ENCODE data around the gene ANKRD13D.

The ANKRD13D gene

GRCh38 chr11:67301951-67302516, 12.9 kb downstream of the ANKRD13D start:
- in situ Hi-C loops (cut with HindIII; ENCODE audit: low sequenced_read_pairs), result no loop called here

GRCh38 chr11:67302571-67303131, 13.5 kb downstream of the ANKRD13D start:
- in situ Hi-C loops (cut with HindIII; ENCODE audit: low sequenced_read_pairs), result no loop called here

- in situ Hi-C loops (cut with HindIII; ENCODE audit: low sequenced_read_pairs), result no loop called here
These were observed 14.2 kb downstream of the ANKRD13D start, which contains the start of gene SSH3 for GRCh38 chr11:67303132-67303834. Gene SSH3 (plus strand): TSS chr11:67303530. CDS start chr11:67303626, 96 bp downstream.

GRCh38 chr11:67303835-67304411, 14.8 kb downstream of the ANKRD13D start:
- in situ Hi-C loops (cut with HindIII; ENCODE audit: low sequenced_read_pairs), result no loop called here

DNA sequence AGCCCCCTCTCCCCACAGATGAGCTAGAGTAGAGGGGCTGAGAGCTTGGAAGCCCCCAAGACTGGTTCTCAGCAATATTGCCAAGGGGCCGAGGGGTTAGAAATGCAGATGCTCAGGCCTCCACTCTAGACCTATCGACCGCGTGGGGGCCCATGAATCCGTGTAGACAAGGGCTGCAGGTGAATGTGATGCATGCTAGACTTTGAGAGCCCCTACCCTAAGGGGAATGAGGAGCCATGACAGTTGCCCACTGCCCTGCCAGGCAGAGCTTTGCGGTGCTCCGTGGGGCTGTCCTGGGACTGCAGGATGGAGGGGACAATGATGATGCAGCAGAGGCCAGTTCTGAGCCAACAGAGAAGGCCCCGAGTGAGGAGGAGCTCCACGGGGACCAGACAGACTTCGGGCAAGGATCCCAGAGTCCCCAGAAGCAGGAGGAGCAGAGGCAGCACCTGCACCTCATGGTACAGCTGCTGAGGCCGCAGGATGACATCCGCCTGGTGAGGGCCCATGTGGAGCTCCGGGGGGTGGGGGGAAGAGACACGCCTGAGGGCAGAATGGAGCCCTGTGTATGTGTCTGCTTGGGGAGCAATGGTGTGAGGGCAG, 15.5 kb downstream of the ANKRD13D start:
- in situ Hi-C loops (cut with HindIII; ENCODE audit: low sequenced_read_pairs), result no loop called here

- in situ Hi-C loops (cut with HindIII; ENCODE audit: low sequenced_read_pairs), result no loop called here
These were observed 17.9 kb downstream of the ANKRD13D start for GRCh38 chr11:67306769-67307544.

DNA sequence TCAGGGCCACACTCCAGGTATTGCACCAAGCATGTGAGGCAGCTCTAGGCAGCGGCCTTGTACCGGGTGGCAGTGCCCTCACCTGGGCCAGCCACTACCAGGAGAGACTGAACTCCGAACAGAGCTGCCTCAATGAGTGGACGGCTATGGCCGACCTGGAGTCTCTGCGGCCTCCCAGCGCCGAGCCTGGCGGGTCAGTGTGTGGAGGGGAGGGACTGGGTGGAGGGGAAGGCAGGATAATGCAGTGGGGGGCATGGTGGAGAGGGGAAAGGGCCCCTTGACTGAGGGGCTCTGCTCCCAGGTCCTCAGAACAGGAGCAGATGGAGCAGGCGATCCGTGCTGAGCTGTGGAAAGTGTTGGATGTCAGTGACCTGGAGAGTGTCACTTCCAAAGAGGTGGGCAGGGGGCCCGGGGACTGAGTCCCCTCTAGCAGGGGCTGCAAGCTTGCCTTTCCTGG, 18.5 kb downstream of the ANKRD13D start:
- in situ Hi-C loops (cut with HindIII; ENCODE audit: low sequenced_read_pairs), result no loop called here

DNA sequence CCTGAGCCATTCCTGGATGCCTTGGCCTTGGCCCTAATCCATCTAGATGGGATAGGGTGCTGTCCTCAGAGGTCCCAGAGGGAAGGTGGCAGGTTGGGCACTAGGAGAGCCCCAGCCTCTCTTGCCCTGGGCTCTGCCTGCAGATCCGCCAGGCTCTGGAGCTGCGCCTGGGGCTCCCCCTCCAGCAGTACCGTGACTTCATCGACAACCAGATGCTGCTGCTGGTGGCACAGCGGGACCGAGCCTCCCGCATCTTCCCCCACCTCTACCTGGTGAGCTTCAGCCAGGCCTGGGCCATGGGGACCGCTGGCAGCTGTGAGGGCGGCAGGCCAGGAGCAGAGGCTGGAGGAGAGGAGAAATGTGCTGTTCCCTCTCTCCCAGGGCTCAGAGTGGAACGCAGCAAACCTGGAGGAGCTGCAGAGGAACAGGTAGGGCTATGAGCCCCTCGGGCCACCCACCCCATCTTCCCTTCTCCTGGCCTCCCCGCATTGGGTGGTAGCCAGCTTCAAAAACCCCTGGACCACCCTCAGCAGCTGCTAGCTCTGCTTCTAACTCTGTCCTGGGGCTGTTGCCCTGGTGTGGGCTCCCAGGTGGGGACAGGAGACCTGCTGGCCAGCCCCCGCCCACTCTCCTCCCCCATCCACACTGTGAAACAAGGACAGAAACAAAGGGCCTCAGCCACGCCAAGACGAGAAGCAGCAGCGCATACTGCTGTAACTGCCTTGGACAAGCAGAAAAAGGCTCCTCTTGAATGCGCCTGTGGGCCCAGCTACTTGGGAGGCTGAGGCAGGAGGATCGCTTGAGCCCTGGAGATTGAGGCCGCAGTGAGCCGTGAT, 19.1 kb downstream of the ANKRD13D start:
- in situ Hi-C loops (cut with HindIII; ENCODE audit: low sequenced_read_pairs), result no loop called here

- in situ Hi-C loops (cut with HindIII; ENCODE audit: low sequenced_read_pairs), result no loop called here
These were observed 20.1 kb downstream of the ANKRD13D start for GRCh38 chr11:67309166-67309565.

DNA sequence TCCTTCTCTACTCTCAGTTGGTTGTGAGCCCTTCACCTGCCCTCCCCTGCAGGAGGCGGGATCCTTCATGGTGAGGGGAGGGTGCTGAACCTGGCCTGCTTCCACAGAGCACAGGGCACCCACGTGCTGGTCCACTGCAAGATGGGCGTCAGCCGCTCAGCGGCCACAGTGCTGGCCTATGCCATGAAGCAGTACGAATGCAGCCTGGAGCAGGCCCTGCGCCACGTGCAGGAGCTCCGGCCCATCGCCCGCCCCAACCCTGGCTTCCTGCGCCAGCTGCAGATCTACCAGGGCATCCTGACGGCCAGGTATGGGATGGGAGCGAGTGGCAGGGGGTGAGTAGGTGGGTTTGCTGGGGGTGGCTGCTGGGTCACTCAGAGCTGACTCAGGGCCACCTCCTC, 20.6 kb downstream of the ANKRD13D start:
- in situ Hi-C loops (cut with HindIII; ENCODE audit: low sequenced_read_pairs), result no loop called here

GRCh38 chr11:67310246-67311050, 21.3 kb downstream of the ANKRD13D start:
- in situ Hi-C loops (cut with HindIII; ENCODE audit: low sequenced_read_pairs), result no loop called here

GRCh38 chr11:67311051-67311555, 22.0 kb downstream of the ANKRD13D start:
- in situ Hi-C loops (cut with HindIII; ENCODE audit: low sequenced_read_pairs), result no loop called here

GRCh38 chr11:67311556-67312082, 22.5 kb downstream of the ANKRD13D start:
- in situ Hi-C loops (cut with HindIII; ENCODE audit: low sequenced_read_pairs), result no loop called here

GRCh38 chr11:67312187-67313021, 23.3 kb downstream of the ANKRD13D start:
- in situ Hi-C loops (cut with HindIII; ENCODE audit: low sequenced_read_pairs), result no loop called here

GRCh38 chr11:67313125-67313890, 24.2 kb downstream of the ANKRD13D start:
- in situ Hi-C loops (cut with HindIII; ENCODE audit: low sequenced_read_pairs), result no loop called here

DNA sequence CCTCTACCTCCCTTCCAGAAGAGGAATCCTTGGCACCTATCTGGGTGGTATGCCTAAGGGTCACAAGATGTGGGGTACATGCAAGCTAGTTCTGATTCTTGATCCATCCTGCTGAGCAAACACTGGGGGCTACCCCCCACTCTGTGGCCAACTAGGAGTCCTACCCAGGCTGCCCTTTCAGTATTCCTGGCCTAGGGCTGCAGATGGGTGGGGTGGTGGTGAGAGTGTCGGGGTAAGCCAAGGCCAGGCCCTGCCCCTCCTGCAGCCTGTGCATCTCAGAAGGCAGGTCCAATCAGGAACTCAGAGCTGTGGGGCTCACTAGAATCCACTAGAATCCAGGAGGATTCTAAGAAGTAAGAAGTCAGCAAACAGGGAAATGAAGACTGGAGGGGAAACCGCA, 25.1 kb downstream of the ANKRD13D start:
- in situ Hi-C loops (cut with HindIII; ENCODE audit: low sequenced_read_pairs), result no loop called here
